Glutamatergic neuron (in vitro differentiated cells): ENCODE results near the gene C1QTNF5. TPM values are rescaled to one million over a fixed set of nuclear protein-coding genes. Genes with fewer than 3 reads are reported as not detected.

Source experiments
- DNase-seq: peaks from one replicate; pipeline ENCODE4 v3.0.0; 2022
- H3K27ac Mint-ChIP-seq: one replicate; pipeline ENCODE4 v1.8.0; 2020; ENCODE audit warnings: mild to moderate bottlenecking, mixed read lengths, inconsistent platforms; ENCODE audit not compliant: unreplicated experiment
- H3K27me3 Mint-ChIP-seq: one replicate; pipeline ENCODE4 v1.8.0; 2020; ENCODE audit warnings: mild to moderate bottlenecking, moderate library complexity, mixed read lengths, inconsistent platforms; ENCODE audit not compliant: unreplicated experiment
- H3K36me3 Mint-ChIP-seq: one replicate; pipeline ENCODE4 v1.8.0; 2020; ENCODE audit warnings: mild to moderate bottlenecking, mixed read lengths, inconsistent platforms; ENCODE audit not compliant: unreplicated experiment
- H3K4me1 Mint-ChIP-seq: one replicate; pipeline ENCODE4 v1.8.0; 2020; ENCODE audit warnings: mild to moderate bottlenecking, low read depth, mixed read lengths, inconsistent platforms; ENCODE audit not compliant: unreplicated experiment
- H3K4me3 Mint-ChIP-seq: one replicate; pipeline ENCODE4 v1.8.0; 2020; ENCODE audit warnings: mild to moderate bottlenecking, mixed read lengths, inconsistent platforms; ENCODE audit not compliant: unreplicated experiment
- H3K9me3 Mint-ChIP-seq: one replicate; pipeline ENCODE4 v1.8.0; 2020; ENCODE audit warnings: mild to moderate bottlenecking, moderate library complexity, mixed read lengths, inconsistent platforms; ENCODE audit not compliant: unreplicated experiment
- CTCF ChIP-seq: fragments of 200-600 bp; sonication (generic); IDR thresholded peaks from one replicate; pipeline ENCODE4 v1.5.0; 2021; ENCODE audit not compliant: partially characterized antibody, unreplicated experiment
- total RNA-seq: library from RNA; stranded (reverse); fragmentation: NEBNext Ultra II Directional; extraction: Animal tissue kit (Norgen Biotek cat#: 25700); gene quantifications from one replicate; pipeline ENCODE4 v1.2.1, GENCODE V29; 2021; ENCODE audit not compliant: unreplicated experiment

Gene C1QTNF5
- total RNA-seq, 1 donor from 2014 or later: 0.32 TPM

- no peak overlapping the region for H3K4me3 Mint-ChIP-seq
- no peak for TF ChIP-seq CTCF
- H3K4me1 Mint-ChIP-seq: no peaks in the 10 kb centered on the region
- H3K9me3 Mint-ChIP-seq: peaks cover 4% of the 10 kb centered on the region
- no peaks in the 10 kb centered on the region for H3K36me3 Mint-ChIP-seq
- no peak overlapping the region for H3K27ac Mint-ChIP-seq
- no peak for DNase-seq
- H3K27me3 Mint-ChIP-seq: no peaks in the 10 kb centered on the region
These were observed 34.3 kb downstream of the C1QTNF5 start for GRCh38 chr11:119306373-119306890.

- Mint-ChIP-seq H3K27me3 (no peaks in the 10 kb centered on the region), H3K36me3 (no peaks in the 10 kb centered on the region), H3K4me3 (no peak overlapping the region), H3K27ac (no peak overlapping the region), H3K4me1 (no peaks in the 10 kb centered on the region), H3K9me3 (peaks cover 4% of the 10 kb centered on the region)
- DNase-seq: no peak
- no peak for TF ChIP-seq CTCF
These were observed 34.9 kb downstream of the C1QTNF5 start for GRCh38 chr11:119305556-119306372.

GRCh38 chr11:119303227-119303718 lies 37.4 kb downstream of the C1QTNF5 start:
- DNase-seq: no peak
- TF ChIP-seq CTCF: no peak
- Mint-ChIP-seq H3K4me1 (no peaks in the 10 kb centered on the region), H3K9me3 (no peaks in the 10 kb centered on the region), H3K36me3 (no peaks in the 10 kb centered on the region), H3K27me3 (no peaks in the 10 kb centered on the region), H3K27ac (no peak overlapping the region), H3K4me3 (no peak overlapping the region)

GRCh38 chr11:119300198-119300964 lies 40.3 kb downstream of the C1QTNF5 start:
- H3K27ac Mint-ChIP-seq: no peak overlapping the region
- H3K4me1 Mint-ChIP-seq: no peaks in the 10 kb centered on the region

More at GRCh38 chr11:119300198-119300964, 40.3 kb downstream of the C1QTNF5 start:
- DNase-seq: no peak
- Mint-ChIP-seq H3K36me3 (no peaks in the 10 kb centered on the region), H3K9me3 (no peaks in the 10 kb centered on the region), H3K27me3 (no peaks in the 10 kb centered on the region), H3K4me3 (no peak overlapping the region)
- no peak for TF ChIP-seq CTCF
